SK-N-MC (cell line): Measurements from ENCODE around the gene GNAQ.

Source experiments
- EZH2 ChIP-seq: fragments of 200-600 bp; sonication (generic); IDR thresholded peaks from one replicate; pipeline ENCODE4 v1.6.1; 2017; ENCODE audit warnings: antibody characterized with exemption
- FOXP2 ChIP-seq: optimal IDR thresholded peaks from 2 replicates; pipeline ENCODE3; 2011; ENCODE audit warnings: mild to moderate bottlenecking, moderate library complexity; ENCODE audit not compliant: insufficient read depth; ENCODE audit errors: extremely low read length, control extremely low read depth
- POLR2AphosphoS5 ChIP-seq: IDR thresholded peaks from 2 replicates; pipeline ENCODE4 v1.6.1; 2012; ENCODE audit warnings: mild to moderate bottlenecking, low read depth, low read length, borderline replicate concordance

DNA sequence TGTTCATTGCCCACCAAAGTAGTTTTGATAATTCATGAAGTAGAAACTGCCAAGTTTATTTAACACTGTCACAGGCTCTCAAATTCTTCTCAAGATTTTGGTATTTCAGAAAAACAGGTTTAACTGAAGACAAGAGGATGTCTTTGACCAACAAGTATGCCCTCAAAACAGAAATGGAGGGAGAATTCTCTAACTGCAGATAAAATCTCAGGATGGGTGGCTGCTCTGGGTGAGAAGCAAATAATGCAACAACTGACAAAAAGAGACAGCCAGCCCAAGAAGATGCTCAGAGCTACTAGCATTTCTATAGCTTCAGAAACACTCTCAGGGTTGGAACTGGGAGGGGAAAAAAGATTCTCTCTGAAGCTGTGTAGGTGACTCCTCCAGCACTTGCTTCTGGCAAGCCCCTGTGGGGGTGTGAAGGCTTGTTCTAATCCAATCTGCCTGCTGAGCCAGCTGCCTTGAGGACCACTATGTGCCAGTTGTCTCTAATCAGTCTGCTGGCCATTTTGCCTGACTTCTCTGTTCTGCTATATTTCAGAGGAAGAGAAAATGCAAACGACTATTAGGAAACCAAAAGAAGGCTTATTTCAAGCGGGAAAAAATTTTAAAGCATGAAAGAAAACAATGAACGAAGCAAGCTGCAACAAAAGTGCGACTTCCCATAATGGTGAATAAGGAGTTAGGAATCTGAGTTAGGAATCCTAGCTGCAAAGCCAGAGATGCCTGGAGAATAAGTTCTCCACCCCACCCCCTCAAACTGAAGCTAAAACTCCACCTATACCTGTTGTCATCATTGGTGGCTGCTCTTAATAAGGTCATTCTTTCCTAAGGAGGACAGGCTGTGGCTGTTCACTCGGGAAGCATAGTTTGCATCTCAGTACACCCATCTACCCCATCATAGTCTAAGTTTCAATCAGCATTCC is 147.5 kb downstream of the GNAQ start:
- no peak for TF ChIP-seq EZH2
- no peak for TF ChIP-seq FOXP2
- no peak for TF ChIP-seq POLR2AphosphoS5
